ENCODE data around the gene TMC5. TPM values are rescaled to one million over a fixed set of nuclear protein-coding genes. Genes with fewer than 3 reads are reported as not detected.

The TMC5 gene
- total RNA-seq, 4 donors from 2014 or later: 1.1 to 2.0 (median 1.7) TPM

DNA sequence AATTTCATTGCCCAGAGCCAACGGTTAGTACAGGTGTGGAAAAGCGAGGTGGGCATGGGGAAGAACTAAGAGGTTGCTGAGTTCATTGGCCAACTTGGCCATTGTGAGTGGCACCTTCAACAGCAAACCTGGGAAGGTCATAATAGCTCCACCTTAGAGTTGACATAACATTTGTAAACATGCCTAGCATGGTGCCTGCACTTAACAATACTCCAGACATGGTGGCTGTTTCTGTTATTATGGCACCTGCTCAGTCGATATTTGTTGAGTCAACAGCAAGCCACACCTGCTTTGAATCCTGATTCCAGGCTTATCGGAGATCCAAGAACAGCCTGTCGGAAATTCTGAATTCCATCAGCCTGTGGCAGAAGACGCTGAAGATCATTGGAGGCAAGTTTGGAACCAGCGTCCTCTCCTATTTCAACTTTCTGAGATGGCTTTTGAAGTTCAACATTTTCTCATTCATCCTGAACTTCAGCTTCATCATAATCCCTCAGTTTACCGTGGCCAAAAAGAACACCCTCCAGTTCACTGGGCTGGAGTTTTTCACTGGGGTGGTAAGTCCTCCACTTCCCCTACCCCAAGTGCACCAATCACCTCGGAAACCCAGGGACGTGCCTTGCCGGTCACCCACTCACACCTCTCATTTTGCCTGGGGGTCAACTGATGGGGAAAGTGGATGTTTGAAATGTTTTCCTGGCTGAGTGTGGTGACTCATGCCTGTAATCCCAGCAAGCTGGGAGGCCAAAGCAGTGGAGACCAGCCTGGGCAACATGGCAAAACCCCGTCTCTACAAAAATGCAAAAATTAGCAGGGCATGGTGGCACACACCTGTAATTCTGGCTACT lies 46.0 kb downstream of the TMC5 start:
- no peak for TF ChIP-seq EP300 (IDR thresholded peaks at IDR 0.05)
- no peaks in the 10 kb centered on the region for H3K4me1 ChIP-seq
- no peaks in the 10 kb centered on the region for H3K36me3 ChIP-seq
- no peak for DNase-seq (ENCODE audit: low spot score in 2 of 2)
- no peaks in the 10 kb centered on the region for H3K9me3 ChIP-seq
- H3K27ac ChIP-seq: no peak overlapping the region
- H3K27me3 ChIP-seq: no peaks in the 10 kb centered on the region
- 86% methylated on average over 11 of the region's 12 CpGs for WGBS
- no peak overlapping the region for H3K4me3 ChIP-seq

DNA sequence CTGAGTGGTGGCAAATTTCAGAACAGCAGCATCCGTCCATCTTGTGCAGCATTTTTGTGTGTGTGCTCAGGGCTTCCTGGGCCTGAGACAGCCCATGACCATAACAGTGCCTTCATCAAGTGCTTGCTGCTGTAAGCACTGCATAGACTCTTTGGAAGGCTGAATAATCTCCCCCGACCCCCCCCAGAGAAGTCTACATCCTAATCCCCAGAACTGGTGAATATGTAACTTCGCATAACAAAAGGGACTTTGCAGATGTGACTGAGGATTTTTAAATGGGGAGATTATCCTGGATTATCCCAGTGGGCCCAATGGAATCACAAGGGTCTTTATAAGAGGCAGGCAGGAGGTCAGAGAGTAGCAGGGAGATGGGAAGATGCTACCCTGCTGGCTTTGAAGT lies 50.6 kb downstream of the TMC5 start:
- no peaks in the 10 kb centered on the region for H3K9me3 ChIP-seq
- 90% methylated on average over 3 of the region's 3 CpGs for WGBS
- no peaks in the 10 kb centered on the region for H3K36me3 ChIP-seq
- H3K27ac ChIP-seq: no peak overlapping the region
- no peaks in the 10 kb centered on the region for H3K4me1 ChIP-seq
- no peak overlapping the region for H3K4me3 ChIP-seq
- DNase-seq (ENCODE audit: low spot score in 2 of 2): no peak
- TF ChIP-seq, protein P1, sequence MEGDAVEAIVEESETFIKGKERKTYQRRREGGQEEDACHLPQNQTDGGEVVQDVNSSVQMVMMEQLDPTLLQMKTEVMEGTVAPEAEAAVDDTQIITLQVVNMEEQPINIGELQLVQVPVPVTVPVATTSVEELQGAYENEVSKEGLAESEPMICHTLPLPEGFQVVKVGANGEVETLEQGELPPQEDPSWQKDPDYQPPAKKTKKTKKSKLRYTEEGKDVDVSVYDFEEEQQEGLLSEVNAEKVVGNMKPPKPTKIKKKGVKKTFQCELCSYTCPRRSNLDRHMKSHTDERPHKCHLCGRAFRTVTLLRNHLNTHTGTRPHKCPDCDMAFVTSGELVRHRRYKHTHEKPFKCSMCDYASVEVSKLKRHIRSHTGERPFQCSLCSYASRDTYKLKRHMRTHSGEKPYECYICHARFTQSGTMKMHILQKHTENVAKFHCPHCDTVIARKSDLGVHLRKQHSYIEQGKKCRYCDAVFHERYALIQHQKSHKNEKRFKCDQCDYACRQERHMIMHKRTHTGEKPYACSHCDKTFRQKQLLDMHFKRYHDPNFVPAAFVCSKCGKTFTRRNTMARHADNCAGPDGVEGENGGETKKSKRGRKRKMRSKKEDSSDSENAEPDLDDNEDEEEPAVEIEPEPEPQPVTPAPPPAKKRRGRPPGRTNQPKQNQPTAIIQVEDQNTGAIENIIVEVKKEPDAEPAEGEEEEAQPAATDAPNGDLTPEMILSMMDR (IDR thresholded peaks at IDR 0.05): no peak
- no peak for TF ChIP-seq POLR2AphosphoS5 (IDR thresholded peaks at IDR 0.05)
- TF ChIP-seq POLR2A (IDR thresholded peaks at IDR 0.05): no peak
- TF ChIP-seq EP300 (IDR thresholded peaks at IDR 0.05): no peak
- no peaks in the 10 kb centered on the region for H3K27me3 ChIP-seq

DNA sequence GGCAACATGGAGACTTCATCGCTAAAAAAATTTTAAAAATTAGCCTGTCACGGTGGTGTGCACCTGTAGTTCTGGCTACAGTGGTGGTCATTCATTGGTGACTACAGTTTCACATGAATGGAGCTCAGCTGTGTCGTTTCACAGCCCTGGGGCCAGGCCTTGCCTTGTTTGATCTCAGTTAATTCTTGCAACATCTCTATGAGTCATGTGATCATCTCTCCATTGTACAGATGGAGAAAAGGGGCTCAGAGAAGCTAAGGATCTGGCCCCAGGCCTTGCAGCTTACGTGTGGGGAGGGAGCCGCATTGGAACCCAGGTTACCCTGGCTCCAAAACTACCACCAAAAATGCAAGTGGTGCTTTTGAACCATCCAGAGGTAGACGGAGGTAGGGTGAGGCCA lies 54.8 kb downstream of the TMC5 start:
- H3K36me3 ChIP-seq: no peaks in the 10 kb centered on the region
- no peaks in the 10 kb centered on the region for H3K9me3 ChIP-seq
- 79% methylated on average over 6 of the region's 6 CpGs for WGBS
- no peak overlapping the region for H3K27ac ChIP-seq
- H3K27me3 ChIP-seq: no peaks in the 10 kb centered on the region
- no peak overlapping the region for H3K4me3 ChIP-seq
- TF ChIP-seq POLR2AphosphoS5 (IDR thresholded peaks at IDR 0.05) (no peak), EP300 (IDR thresholded peaks at IDR 0.05) (no peak), POLR2A (IDR thresholded peaks at IDR 0.05) (no peak)
- TF ChIP-seq, protein P1 (IDR thresholded peaks at IDR 0.05): no peak
- no peaks in the 10 kb centered on the region for H3K4me1 ChIP-seq
- no peak for DNase-seq (ENCODE audit: low spot score in 2 of 2)

DNA sequence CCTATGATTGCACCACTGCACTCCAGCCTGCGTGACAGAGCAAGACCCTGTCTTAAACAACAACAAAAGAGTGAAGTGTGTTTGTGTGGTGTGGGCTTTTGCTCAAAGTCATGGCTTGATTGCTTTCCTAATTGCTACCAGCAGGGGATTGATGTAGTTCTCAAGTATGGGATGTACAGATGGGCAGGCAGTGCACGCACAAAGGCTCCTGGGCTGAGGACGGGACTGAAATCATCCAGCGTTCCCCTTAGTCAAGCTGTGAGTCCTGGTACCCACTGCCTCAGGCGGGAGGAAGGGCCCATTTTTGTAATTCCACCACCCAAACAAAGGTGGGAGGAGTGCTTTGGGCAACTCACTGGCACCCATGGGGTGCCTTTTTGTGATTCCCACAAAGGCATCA lies 56.9 kb downstream of the TMC5 start:
- Histone ChIP-seq H3K4me3 (no peak overlapping the region), H3K36me3 (no peaks in the 10 kb centered on the region), H3K4me1 (no peaks in the 10 kb centered on the region), H3K9me3 (no peaks in the 10 kb centered on the region), H3K27ac (no peak overlapping the region), H3K27me3 (no peaks in the 10 kb centered on the region)
- no peak for DNase-seq (ENCODE audit: low spot score in 2 of 2)
- TF ChIP-seq, protein P1 (IDR thresholded peaks at IDR 0.05): no peak
- no peak for TF ChIP-seq POLR2A (IDR thresholded peaks at IDR 0.05)
- TF ChIP-seq POLR2AphosphoS5 (IDR thresholded peaks at IDR 0.05): no peak
- TF ChIP-seq EP300 (IDR thresholded peaks at IDR 0.05): no peak
- WGBS: 78% methylated on average over 4 of the region's 5 CpGs

DNA sequence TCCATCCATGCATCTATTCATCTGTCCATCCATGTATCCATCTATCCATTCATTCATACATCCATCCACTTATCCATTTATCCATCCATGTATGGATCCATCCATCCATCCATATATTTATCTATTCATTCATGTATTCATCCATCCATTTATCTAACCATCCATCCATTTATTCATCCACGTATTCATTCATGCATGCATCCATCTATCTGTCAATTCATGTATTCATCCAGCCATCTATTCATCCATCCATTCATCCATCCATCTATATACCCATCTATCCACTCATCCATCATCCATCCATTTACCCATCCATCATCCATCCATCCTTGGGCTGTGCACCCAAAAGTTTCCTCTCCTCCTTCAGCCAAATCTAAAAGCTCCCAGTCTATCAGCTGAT lies 60.8 kb downstream of the TMC5 start:
- H3K36me3 ChIP-seq: no peaks in the 10 kb centered on the region
- no peak for TF ChIP-seq POLR2A (IDR thresholded peaks at IDR 0.05)
- no peak for TF ChIP-seq POLR2AphosphoS5 (IDR thresholded peaks at IDR 0.05)
- TF ChIP-seq, protein P1 (IDR thresholded peaks at IDR 0.05): no peak
- TF ChIP-seq EP300 (IDR thresholded peaks at IDR 0.05): no peak
- no peaks in the 10 kb centered on the region for H3K9me3 ChIP-seq
- H3K4me1 ChIP-seq: no peaks in the 10 kb centered on the region
- H3K27ac ChIP-seq: no peak overlapping the region
- no peak for DNase-seq (ENCODE audit: low spot score in 2 of 2)
- 93% methylated on average over 1 of the region's 1 CpG for WGBS
- H3K4me3 ChIP-seq: no peak overlapping the region
- H3K27me3 ChIP-seq: peaks cover 5% of the 10 kb centered on the region
